Activated CD4-positive, alpha-beta memory T cell treated with anti-CD3 and anti-CD28 coated beads for 36 hours (primary cell): Measurements from ENCODE around the gene KLK12. TPM values are rescaled to one million over a fixed set of nuclear protein-coding genes. Genes with fewer than 3 reads are reported as not detected.

Experiments
- CTCF ChIA-PET: fragments of 350-600 bp; sonication (Branson Sonifier 250); formaldehyde crosslinking; loops from one replicate; lab custom pipeline; 2021; ENCODE audit warnings: antibody characterized with exemption, inconsistent platforms; lab: Charles Lee
- POLR2A ChIA-PET: fragments of 350-600 bp; sonication (Branson Sonifier 250); formaldehyde crosslinking; loops from one replicate; lab custom pipeline; 2021; ENCODE audit warnings: antibody characterized with exemption; lab: Charles Lee
- DNase-seq: peaks from one replicate; pipeline ENCODE4 v3.0.0-alpha.2; 2020
- H3K27ac Mint-ChIP-seq: one replicate; pipeline ENCODE4 v1.8.0; 2021; ENCODE audit warnings: mixed read lengths
- H3K27me3 Mint-ChIP-seq: one replicate; pipeline ENCODE4 v1.8.0; 2021; ENCODE audit warnings: mixed read lengths
- H3K36me3 Mint-ChIP-seq: one replicate; pipeline ENCODE4 v1.8.0; 2021; ENCODE audit warnings: mixed read lengths
- H3K4me1 Mint-ChIP-seq: one replicate; pipeline ENCODE4 v1.8.0; 2021; ENCODE audit warnings: low read depth, mixed read lengths
- H3K4me3 Mint-ChIP-seq: one replicate; pipeline ENCODE4 v1.8.0; 2021; ENCODE audit warnings: mild to moderate bottlenecking, mixed read lengths
- H3K9me3 Mint-ChIP-seq: one replicate; pipeline ENCODE4 v1.8.0; 2021; ENCODE audit warnings: mixed read lengths
- intact Hi-C: fragments of 100-400 bp; cut with micrococcal nuclease; formaldehyde crosslinking; loops from one replicate; pipeline ENCODE4 v1.15.1; 2023
- total RNA-seq, 2 experiments: library from RNA; stranded (reverse); gene quantifications; one replicate each; pipeline ENCODE4 v1.2.3, GENCODE V29; 2021

Gene KLK12
- total RNA-seq, 2 experiments from 2014 or later, result not detected

DNA sequence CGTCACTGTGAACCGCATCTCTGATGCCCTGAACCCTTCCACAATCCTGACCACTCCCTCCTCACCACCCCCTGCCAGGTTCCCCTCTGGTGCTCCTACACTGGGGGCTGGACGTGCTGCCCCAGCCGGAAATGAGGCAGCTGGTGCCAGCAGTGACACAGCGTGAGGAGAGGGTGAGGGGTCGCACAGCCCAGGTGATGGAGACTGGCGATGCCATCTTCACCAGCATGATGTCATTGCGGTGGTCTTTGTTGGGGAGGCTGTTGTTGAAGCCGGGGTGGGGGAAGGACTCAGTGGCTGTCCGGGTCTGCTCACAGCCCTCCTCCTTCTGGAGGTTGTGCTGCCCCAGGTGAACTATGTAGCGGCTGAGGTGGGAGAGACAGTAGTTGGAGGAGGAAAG is 10.9 kb downstream of the KLK12 start:
- CTCF ChIA-PET, result no interaction called here

DNA sequence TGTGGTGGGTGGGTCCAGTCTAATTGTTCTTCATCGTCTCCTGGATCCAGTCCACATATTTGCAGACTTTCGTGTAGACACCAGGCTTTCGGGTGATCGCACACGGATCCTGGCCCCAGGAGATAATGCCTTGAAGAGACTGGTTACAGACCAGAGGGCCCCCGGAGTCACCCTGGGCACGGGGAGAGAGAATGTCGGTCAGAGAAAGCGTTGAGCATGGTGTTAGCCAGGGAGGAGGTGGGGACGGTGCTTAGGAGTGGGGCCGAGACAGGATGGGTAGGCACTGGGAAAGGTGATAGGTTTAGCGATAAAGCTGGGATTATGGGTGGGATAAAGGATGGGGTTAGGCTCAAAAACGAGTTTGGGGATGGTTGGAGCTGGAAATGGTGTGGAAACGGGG is 12.3 kb downstream of the KLK12 start:
- DNase-seq, result no peak
- Mint-ChIP-seq H3K27me3 (peaks cover 32% of the 10 kb centered on the region), H3K9me3 (no peaks in the 10 kb centered on the region), H3K4me3 (no peak overlapping the region), H3K4me1 (peaks cover 7% of the 10 kb centered on the region), H3K27ac (no peak overlapping the region), H3K36me3 (no peaks in the 10 kb centered on the region)
- CTCF ChIA-PET, result interaction anchor here (2.6 kb wide), 1 partner anchor 73 kb away, joined by 12 read pairs; no protein-coding TSS in a partner anchor
- intact Hi-C loops, result no loop called here
- POLR2A ChIA-PET, result no interaction called here

More for the DNA sequence above, 10.9 kb downstream of the KLK12 start:
- POLR2A ChIA-PET, result no interaction called here
- Mint-ChIP-seq H3K4me3 (no peak overlapping the region), H3K4me1 (peaks cover 2% of the 10 kb centered on the region), H3K27me3 (peaks cover 23% of the 10 kb centered on the region), H3K27ac (no peak overlapping the region), H3K9me3 (no peaks in the 10 kb centered on the region), H3K36me3 (no peaks in the 10 kb centered on the region)
- DNase-seq, result no peak
- intact Hi-C loops, result no loop called here

DNA sequence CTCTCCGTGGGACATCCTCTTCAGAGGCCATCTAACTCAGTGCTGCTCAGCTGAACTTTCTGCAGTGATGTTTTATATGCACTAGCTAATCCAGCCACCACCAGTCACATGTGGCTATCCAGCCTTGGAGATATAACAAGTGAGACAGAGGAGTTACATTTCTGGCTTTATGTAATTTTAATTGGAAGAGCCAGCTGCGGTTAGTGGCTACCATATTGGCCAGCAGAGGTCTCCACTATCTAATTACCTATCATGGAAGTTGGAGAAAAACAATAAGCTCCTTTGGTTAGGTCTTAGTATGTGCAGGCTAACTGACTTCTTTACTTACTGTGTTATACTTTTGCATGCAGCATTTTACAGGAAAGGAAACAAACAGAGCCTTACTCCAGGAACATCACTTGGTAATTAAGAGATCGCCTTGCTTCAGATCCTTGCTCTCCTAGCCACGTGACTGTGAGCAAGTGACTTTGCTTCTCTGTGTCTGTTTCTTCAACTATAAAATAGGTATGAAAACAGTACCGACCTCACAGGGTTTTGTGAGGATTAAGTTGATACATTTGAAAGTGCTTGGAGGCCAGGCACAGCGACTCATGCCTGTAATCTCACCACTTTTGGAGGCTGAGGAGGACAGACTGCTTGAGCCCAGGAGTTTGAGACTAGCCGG is 13.7 kb downstream of the KLK12 start:
- H3K36me3 Mint-ChIP-seq, result no peaks in the 10 kb centered on the region
- no peak overlapping the region for H3K4me3 Mint-ChIP-seq
- peaks cover 39% of the 10 kb centered on the region for H3K27me3 Mint-ChIP-seq
- DNase-seq, result peak; percentile 23
- H3K4me1 Mint-ChIP-seq, result peaks cover 13% of the 10 kb centered on the region
- H3K27ac Mint-ChIP-seq, result no peak overlapping the region
- intact Hi-C loops, result no loop called here
- ChIA-PET CTCF (interaction anchor here (0.7 to 2.6 kb wide), 7 partner anchors 11 to 137 kb away, joined by 3 to 12 read pairs (median 3); no protein-coding TSS in a partner anchor), POLR2A (no interaction called here)
- H3K9me3 Mint-ChIP-seq, result no peaks in the 10 kb centered on the region

DNA sequence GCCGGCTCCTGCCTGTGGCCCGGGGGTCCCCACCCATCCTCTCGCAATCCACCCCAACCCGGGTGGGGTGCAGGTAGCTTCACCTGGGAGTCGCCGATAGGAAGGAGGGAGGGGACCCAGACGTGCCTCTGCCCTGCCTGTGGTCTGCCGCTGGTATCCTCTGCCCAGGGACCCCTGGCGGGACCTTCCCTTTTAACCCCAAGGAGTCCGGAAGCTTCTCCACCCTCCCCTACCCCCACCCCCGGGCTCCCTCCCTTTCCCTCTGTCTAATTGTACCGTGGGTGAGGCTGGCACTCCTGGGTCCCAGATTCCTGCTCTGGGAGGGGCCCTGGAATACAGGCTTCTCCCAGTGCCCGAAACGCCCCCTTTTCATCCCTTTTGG is 15.3 kb downstream of the KLK12 start, which contains the start of gene KLK10:
Gene KLK10, minus strand, starts transcription at position 166 of the 382 bp plus-strand sequence. CDS start 579 bp downstream, outside the sequence.
- H3K27me3 Mint-ChIP-seq, result peaks cover 51% of the 10 kb centered on the region
- intact Hi-C loops, result loop anchor here (5.0 kb wide), 1 partner anchor 73 kb away; no protein-coding TSS in a partner anchor

DNA sequence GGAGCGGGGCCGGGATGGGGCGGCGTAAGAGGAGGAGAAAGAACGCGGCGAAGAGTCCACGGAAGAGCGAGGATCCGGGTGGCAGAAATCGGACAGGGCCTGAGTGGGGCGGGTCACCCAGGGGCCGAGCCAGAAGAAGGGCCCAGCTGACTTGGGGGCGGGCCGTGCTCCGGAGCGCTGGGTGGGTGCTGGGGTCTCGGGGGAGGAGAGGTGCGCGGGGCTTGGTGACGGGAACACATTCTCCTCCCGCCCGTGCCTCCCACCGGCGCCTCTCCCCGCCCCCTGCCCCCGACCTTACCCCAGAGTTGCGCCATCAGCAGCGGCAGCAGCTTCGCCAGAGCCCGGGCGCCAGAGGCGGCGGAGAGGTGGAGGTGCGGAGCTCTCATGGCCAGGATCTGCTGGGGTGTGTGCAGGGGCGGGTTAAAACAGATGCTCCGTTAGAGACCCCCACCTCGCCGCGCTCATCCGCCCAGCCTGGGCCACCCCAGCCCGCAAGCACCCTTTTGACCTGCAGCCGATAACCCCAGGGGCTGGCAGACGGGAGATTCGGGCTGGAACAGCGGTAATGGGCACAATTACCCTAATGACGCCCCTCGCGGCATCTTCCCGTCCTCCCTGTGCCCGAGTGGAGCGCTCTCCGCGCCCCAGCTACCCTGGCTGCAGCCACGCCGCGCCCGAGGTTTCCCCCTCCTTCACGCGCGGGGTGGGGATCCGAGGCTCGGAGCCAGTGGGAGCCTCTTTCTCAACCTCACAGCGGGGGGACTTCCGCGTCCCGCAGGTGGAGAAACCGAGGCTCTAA is 15.9 kb downstream of the KLK12 start:
- DNase-seq, result no peak
- POLR2A ChIA-PET, result no interaction called here
- peaks cover 13% of the 10 kb centered on the region for H3K4me1 Mint-ChIP-seq
- H3K36me3 Mint-ChIP-seq, result no peaks in the 10 kb centered on the region
- intact Hi-C loops, result loop anchor here (5.0 kb wide), 1 partner anchor 73 kb away; no protein-coding TSS in a partner anchor
- no peak overlapping the region for H3K4me3 Mint-ChIP-seq
- H3K9me3 Mint-ChIP-seq, result no peaks in the 10 kb centered on the region
- no peak overlapping the region for H3K27ac Mint-ChIP-seq
- CTCF ChIA-PET, result no interaction called here
- H3K27me3 Mint-ChIP-seq, result peaks cover 57% of the 10 kb centered on the region

More for the DNA sequence above, 15.3 kb downstream of the KLK12 start, which contains the start of gene KLK10:
- Mint-ChIP-seq H3K9me3 (no peaks in the 10 kb centered on the region), H3K27ac (no peak within 1 kb of the TSS), H3K36me3 (no peaks in the 10 kb centered on the region), H3K4me1 (peaks cover 13% of the 10 kb centered on the region), H3K4me3 (no peak within 1 kb of the TSS)
- DNase-seq, result no peak
- ChIA-PET CTCF (no interaction called here), POLR2A (no interaction called here)

DNA sequence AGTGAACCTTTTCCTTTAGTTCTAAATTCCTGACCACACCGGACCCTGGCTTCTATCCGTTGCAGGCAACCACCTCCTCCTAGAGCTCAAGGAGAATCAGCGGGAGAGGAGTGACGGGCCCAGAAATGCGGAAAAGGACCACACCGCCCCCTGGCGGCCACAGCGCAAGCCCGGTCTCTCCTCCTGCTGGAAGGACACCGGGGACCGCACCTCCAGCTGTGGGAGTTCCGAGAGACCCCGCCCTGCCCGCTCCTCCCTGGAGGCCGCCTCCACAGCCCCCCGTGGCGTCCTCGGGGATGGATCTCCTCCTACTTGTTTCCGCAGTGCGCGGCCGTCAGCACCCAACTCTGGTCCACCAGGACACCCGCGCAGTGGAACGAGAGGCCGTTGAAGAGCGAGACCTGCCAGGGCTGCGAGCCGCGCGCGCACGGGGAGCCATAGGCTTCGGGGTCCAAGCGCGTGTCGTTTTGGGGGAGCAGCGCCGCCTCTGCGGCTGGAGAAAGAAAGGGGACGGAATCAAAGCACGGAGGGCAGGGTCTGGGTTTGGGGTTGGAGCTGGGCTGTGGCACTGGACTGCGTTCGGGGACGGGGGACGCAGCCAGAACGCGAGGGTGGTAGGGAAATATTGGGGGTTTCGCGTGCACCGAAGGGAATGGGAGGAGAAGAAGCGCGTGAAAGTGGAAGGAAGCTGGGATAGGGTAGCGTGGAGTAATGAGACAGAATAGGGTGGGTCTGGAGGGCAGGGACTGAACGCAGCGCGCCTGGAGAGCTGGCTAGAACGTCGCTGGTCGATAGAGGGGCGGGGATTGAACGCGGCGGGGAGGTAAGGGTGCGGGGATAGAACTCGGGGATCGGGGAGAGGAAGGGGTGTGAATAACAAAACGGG is 17.8 kb downstream of the KLK12 start:
- H3K9me3 Mint-ChIP-seq, result no peaks in the 10 kb centered on the region
- intact Hi-C loops, result loop anchor here (5.0 kb wide), 1 partner anchor 75 kb away; no protein-coding TSS in a partner anchor
- POLR2A ChIA-PET, result no interaction called here
- no peaks in the 10 kb centered on the region for H3K36me3 Mint-ChIP-seq
- H3K4me1 Mint-ChIP-seq, result peaks cover 13% of the 10 kb centered on the region
- H3K27ac Mint-ChIP-seq, result no peak overlapping the region
- no peak overlapping the region for H3K4me3 Mint-ChIP-seq
- H3K27me3 Mint-ChIP-seq, result peaks cover 59% of the 10 kb centered on the region
- CTCF ChIA-PET, result interaction anchor here (0.8 to 1.5 kb wide), 4 partner anchors 15 to 160 kb away, joined by 3 to 4 read pairs (median 3); no protein-coding TSS in a partner anchor
- peak; percentile 40 for DNase-seq

DNA sequence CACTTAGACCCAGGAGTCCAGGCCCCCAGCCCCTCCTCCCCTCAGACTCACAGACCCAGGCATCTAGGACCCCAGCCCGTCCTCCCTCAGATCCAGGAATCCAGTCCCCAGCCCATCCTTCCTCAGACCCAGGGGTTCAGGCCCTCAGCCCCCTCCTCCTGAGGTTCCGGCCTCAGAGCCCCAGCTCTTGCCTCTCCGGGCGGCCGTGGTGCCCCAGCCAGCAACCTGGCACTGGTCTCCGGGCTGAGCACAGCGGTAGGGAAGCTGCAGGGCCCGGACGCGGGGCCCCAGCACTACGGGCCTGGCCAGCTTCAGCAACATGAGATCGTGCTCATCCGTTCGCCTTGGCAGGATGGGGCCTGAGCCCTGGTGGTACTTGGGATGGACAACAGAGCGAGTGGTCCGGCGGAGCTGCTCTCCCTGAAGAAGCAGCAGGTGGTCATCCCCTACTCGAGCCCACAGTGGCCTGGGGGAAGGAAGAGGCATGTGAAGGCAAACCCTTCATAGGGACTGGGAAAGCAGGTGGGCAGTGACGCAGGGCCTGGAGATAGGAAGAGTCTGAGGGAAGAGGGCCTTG is 19.0 kb downstream of the KLK12 start:
- no peak for DNase-seq
- intact Hi-C loops, result loop anchor here (5.0 kb wide), 1 partner anchor 77 kb away; no protein-coding TSS in a partner anchor
- no peaks in the 10 kb centered on the region for H3K36me3 Mint-ChIP-seq
- H3K27me3 Mint-ChIP-seq, result peaks cover 60% of the 10 kb centered on the region
- H3K27ac Mint-ChIP-seq, result no peak overlapping the region
- ChIA-PET POLR2A (no interaction called here), CTCF (interaction anchor here (0.8 kb wide), 1 partner anchor 161 kb away, joined by 3 read pairs; no protein-coding TSS in a partner anchor)
- peaks cover 13% of the 10 kb centered on the region for H3K4me1 Mint-ChIP-seq
- H3K4me3 Mint-ChIP-seq, result no peak overlapping the region
- H3K9me3 Mint-ChIP-seq, result no peaks in the 10 kb centered on the region

DNA sequence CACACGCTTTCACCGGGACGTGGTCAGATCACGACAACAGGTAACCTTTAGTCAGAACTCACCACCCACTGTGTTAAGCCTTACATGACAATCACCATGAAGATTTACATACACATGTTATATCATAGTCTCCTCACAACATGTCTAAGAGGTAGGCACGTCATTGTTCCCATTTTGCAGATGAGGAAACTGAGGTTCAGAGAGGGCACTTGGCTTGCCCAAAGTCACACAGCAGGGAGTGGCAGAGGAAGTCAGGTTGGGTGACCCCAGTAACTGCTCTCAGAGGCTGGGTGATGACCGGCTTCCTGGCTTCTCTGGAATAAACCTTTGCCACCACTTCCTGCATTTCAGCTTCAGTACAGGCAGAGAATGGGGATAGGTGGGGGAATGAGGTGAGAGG is 20.6 kb downstream of the KLK12 start:
- intact Hi-C loops, result no loop called here
- no peak for DNase-seq
- Mint-ChIP-seq H3K4me1 (peaks cover 11% of the 10 kb centered on the region), H3K27me3 (peaks cover 60% of the 10 kb centered on the region), H3K27ac (no peak overlapping the region), H3K36me3 (no peaks in the 10 kb centered on the region), H3K9me3 (no peaks in the 10 kb centered on the region), H3K4me3 (no peak overlapping the region)
- ChIA-PET POLR2A (no interaction called here), CTCF (no interaction called here)

DNA sequence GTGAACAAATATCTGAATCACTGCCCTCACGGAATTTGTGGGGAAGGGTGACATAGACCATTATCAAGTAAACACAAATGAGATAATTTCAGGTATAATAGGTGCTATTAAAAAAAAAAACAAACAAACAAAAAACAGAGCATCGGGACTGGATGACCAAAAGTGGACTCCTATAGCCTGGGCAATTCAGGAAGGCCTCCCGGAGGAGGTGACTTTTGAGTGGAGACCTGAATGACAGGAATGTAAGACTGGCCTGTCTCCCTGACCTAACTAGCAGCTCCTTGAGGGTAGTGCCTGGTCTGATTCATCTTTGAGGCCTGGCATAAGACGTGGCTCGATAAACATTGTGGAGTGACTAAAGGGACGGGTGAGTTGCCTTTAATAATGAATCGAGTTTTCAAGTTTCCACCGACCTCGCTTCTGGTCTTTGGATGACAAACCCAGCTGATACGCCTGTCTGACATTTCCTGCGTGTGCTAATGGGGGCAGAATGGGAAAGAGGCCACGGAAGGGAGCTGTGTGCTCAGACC is 22.1 kb downstream of the KLK12 start:
- CTCF ChIA-PET, result no interaction called here
- no peaks in the 10 kb centered on the region for H3K9me3 Mint-ChIP-seq

DNA sequence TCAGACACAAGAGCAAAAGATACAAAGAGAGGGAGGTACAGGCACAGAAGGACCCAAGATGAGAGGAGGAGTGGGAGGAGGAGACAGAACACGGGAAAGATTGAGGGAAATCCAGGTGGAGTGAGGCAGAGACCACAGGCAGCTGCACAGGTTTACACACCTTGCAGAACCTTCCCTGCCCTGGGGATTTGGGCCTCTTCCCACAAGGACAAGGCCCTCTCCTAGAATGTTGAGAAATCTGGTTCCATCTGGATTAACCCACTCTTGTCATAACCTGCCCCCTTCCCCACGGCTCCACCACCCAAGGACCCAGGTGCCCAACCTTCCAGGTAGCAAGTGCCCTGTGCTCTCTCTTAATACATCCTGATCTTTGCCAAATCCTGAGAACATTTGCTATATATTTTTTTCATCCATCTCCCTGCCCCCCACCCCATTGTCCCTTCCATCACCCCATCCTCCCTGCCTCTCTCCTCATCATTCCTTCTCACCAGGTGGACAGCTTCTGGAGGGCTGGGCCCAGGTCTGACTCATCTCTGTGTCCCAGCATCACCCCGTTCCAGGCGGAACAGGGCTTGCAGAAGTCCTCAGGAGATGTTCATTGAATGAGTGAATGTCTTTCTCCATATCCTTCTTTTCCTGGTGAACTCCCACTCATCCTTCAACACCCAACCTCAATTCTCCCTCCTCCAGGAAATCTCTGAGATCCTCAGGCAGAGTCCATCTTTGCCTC is 24.6 kb downstream of the KLK12 start:
- Mint-ChIP-seq H3K27me3 (peaks cover 32% of the 10 kb centered on the region), H3K4me1 (no peaks in the 10 kb centered on the region), H3K9me3 (no peaks in the 10 kb centered on the region), H3K27ac (no peak overlapping the region), H3K36me3 (no peaks in the 10 kb centered on the region), H3K4me3 (no peak overlapping the region)
- ChIA-PET CTCF (interaction anchor here (1.3 kb wide), 1 partner anchor 11 kb away, joined by 3 read pairs; no protein-coding TSS in a partner anchor), POLR2A (no interaction called here)
- no peak for DNase-seq
- intact Hi-C loops, result no loop called here

More for the DNA sequence above, 22.1 kb downstream of the KLK12 start:
- Mint-ChIP-seq H3K27me3 (peaks cover 53% of the 10 kb centered on the region), H3K4me3 (no peak overlapping the region), H3K36me3 (no peaks in the 10 kb centered on the region), H3K27ac (no peak overlapping the region), H3K4me1 (peaks cover 6% of the 10 kb centered on the region)
- intact Hi-C loops, result no loop called here
- POLR2A ChIA-PET, result no interaction called here
- no peak for DNase-seq
